GM18526 (cell line): ENCODE results near the gene FOSL2.

Experiments
- POLR2A ChIP-seq: IDR thresholded peaks from 3 replicates; pipeline ENCODE4 v1.6.1; 2011; ENCODE audit not compliant: insufficient read length; ENCODE audit errors: extremely low read depth

The FOSL2 gene

DNA sequence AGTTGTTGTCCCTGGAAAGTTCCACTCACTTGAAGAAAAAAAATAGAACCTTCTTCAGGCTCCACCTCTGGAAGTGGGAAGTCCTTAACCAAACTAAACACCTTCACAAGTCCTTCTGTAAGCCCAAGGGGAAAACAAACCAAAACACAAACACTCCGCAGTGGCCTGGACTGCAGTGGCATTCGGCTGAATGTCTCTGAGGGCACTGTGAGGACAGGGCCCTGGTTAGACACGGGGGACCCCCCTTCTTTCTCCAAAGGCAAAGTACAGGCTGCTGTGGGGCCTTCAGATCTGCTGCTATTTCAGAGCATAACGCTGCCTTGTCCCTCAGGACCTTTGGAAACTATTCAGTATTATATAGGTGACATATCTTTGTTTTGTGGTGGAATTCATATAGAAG, 28.1 kb downstream of the FOSL2 start:
- TF ChIP-seq POLR2A: no peak

DNA sequence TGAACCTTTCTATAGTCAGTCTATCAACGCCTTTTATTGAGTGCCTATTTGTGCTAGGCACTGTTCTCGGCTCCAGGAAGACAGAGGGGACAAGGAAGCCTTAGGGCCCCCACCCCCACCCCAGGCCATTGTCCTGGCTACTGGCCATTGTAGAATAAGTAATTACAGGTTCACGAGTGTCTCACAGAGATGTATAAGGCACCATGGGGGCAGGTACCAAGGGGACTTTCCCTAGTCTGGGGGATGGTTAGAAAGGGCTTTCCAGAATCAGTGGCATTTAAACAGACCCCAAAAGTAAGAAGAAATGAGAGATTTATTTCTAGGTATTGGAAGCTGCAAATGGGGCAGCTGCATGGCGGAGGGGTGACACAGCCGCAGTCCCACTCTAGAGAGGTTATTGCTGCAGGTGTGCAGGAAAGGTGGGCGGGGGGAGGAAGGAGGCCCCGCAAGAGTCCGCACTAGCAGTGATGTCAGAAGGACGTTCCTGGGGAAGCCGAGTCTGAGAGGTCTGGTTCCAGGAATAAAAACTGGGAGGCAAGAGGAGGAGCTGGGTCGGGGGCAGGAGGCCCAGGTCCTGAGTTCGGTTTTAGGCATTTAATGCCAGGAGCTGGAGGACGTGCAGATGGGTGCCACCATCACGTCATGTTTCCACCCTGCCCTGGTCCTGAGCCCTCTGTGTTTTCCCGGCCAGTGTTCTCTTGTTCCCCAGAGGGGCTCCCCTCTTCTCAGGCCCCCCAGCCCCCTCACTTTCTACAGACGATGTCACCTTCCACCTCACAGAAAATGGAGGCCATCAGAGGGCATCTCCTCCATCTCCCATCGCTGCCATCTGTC, 30.5 kb downstream of the FOSL2 start:
- TF ChIP-seq POLR2A: no peak

DNA sequence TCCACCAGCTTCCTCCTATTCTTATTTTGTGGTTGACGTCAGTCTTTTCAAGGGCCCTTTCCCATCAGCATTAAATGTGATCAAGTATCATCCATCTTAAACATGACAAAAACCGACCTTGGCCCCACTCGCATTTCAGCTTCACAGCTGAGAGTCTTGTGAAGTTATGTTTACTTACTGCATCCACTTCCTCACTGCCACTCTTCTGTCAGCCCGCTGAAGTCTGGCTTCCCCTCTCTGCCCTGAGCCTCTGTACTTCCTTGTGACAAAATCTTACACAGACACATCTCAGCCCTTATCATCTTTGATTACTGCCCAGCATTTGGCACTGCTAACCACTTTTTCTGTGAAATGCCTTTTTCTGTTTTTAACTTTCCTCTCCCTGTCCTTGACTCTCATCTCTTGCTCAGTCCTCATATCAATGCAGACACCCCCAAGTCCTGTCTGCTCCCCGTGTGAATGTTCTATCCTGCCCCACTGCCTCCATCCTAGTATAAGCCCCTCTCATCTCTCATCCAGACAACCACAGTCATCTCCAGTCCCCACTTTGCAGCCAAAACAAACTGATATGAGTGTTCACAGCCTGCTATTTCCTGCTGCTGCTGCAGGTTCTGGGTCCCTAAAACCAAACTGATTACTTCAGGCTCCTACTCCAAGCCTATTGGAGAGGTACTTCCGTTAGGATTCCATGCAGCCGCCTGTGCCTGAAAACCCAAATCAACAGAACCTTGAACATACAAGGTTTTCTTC, 31.4 kb downstream of the FOSL2 start:
- TF ChIP-seq POLR2A: no peak

DNA sequence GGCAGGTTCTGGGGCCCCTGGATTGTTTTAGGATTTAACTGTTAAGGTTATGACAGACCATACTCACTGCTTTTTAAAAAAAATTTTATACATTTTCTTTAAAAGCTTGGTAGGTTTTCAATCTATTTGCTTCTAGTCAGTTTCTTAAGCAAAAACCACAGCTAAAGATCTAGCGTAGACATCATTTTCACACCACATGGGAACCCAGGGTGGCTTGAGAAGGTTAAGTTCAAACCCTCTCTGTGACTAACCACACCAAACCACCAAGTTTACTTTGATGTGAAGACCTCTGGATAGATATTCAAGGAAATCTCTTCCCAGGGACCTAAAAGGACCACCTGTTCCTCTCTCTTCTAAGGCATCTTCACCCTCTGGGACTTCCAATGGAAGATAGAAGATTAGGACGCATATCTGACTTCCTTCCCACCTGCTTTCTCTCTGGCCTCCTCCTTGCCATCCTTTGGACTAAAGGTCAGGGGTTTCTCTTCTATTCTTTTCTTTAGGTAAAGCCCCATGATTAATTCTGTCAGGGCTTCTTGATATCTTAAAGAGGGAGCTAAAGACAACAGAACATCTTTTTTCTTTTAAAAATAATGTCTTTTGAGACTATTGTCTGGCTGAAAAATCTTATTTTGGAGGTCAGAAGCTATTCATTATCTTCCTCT, 32.3 kb downstream of the FOSL2 start:
- TF ChIP-seq POLR2A: no peak

DNA sequence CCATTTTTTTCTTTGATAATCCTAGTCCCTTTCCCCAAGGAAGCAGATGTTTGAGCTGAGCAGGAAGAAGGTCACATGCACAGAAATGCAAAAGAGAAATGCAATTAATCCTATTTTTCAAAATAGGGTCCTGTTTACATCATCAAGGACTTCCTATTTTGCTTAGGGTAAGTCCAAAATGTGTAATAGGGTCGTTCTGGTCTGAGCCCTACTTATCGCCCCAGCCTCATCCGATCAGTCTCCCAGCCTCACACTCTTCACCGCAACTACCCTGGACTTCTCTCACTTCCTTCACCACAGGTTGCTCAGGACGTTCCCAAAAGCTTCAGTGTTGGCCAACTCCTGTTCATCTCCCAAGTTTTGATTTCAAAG, 32.8 kb downstream of the FOSL2 start:
- no peak for TF ChIP-seq POLR2A

DNA sequence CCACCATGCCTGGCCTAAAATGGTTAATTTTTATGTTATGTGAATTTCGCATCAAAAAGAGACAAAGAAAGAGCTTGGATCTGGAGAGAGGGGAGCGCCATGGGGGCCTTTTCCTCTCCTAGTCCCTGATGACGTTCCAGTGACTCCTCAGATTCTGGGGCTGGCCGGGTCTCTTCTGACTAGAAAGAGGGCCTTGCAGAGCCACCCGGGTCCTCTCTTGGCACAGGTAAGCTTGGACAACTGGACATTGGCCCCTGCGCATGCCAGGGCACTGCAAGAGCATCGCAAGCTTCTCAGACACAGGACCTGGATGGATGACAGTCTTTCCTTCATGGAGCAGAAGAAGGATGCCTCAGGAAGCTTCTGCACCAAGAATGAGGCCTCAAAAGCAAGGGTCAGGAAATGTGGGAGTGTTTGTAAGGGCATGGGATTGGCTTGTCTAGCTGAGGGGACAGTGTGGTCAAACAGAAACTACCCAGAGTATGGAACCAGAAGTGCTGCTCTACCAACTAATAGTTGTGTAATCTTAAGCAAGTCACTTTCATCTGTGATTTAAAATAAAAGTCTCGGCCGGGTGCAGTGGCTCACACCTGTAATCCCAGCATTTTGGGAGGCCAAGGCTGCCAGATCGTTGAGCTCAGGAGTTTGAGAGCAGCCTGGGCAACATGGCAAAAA, 35.2 kb downstream of the FOSL2 start:
- TF ChIP-seq POLR2A: no peak

DNA sequence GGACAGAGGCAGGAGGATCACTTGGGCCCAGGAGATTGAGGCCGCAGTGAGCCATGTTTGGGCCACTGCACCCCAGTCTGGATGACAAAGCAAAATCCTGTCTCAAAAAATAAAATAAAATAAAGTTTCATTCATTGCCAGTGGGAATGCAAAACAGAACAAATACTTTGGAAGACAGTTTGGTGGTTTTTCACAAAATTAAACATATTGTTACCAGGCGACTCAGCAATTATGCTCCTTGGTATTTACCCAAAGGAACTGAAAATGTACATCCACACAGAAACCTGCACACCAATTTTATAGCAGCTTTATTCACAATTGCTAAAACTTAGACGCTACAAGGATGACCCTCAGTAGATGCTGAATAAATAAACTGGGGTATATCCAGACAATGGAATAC, 35.8 kb downstream of the FOSL2 start:
- TF ChIP-seq POLR2A: no peak

DNA sequence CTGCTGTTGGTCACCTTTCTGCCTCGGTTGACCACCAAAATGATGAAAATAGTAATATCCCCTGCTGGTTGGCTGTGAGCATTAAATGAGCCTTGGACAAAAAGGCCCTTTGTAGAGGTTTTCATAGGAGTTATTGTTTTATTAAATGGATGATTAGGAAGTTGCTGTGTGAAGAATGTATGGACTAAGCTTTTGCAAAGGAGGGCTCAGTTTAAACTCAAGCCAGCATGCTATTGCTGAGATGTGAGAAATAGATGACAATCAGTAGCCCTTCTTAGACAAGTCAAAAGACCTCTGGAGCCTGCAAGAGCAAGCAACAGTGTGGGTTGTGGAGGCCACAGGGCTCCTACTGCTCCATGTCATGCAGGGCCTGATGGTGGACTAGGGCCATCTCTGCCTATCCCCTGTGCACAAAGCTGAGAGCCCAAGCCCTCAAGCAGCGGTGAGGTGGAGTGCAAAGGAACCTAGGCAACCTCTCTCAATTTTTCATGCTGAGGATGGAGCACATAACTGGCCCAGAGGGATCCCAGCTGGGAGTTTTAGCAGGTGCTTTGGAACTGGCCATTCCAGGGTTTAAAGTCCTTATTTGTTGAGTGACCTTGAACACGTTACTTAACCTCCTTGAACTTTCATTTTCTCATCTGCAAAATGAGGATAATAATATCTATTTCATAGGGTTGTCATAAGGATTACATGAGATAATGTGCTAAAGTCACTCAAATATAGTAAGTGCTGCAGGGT, 37.1 kb downstream of the FOSL2 start:
- no peak for TF ChIP-seq POLR2A

DNA sequence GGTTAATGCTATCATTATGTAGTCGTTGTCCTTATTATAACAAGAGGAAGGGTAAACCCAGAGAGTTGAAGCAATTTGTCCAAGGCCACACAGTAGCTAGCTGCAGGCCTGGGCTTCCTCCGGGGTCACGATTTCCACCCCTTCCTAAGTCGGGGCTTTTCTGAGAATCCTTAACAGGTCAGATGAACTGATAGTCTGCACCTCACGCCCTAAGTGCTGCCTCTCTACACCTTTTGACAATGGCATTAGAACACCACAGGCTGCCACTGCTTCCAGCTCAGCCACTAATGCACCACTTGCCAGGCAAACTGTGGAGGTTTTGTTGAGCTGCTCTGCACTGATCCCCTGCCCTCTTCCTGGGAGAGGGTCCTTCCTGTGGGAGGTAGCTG, 37.7 kb downstream of the FOSL2 start:
- TF ChIP-seq POLR2A: no peak

DNA sequence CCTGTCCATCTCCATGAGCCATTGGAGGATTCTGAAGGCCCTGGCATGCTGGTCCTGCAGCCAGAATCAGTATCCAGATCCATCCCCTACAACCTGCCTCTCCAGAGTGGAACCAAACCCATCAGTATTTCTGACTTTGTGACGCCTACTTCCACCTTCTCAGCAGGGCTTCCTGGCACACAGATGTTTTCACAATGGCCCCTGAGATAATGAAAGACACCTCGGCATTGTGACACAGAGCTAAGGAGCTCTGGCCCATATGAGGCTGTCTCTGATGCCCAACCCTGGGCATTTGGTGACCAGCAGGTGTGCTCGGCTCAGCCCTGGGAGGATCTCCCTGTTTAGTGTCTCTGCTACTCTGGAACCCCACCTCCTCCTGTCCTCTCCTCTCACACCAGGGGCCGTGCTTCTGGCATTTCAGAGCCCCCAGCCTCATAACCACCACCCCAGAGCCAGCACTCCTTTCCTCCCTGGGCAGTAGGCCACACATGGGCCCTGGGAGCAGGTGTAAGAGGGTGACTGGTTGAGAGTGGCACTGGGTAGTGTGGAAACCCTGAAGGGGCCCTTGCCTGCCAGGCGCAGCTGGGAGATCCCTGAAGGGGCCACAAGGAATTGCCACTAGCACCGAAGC, 38.2 kb downstream of the FOSL2 start:
- no peak for TF ChIP-seq POLR2A

DNA sequence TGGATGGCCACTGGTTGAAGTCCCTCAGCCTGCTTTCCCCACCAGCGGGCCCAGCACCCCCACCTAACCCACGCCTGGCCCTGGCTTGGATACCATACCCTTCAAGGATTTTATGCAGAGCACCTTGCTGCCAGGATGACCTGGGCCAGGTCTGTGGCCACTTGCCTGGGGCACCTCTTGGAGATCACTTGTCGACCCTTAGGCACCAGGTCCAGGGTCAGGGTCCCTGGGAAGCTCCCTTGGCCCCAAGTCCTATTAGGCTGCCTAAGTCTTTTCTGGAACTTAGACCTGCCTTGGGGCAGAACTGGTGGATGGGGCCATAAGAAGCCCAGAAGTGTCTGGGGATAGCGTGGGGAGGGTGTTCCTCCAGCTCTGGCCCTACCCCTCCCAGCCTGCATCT, 39.1 kb downstream of the FOSL2 start:
- TF ChIP-seq POLR2A: no peak

DNA sequence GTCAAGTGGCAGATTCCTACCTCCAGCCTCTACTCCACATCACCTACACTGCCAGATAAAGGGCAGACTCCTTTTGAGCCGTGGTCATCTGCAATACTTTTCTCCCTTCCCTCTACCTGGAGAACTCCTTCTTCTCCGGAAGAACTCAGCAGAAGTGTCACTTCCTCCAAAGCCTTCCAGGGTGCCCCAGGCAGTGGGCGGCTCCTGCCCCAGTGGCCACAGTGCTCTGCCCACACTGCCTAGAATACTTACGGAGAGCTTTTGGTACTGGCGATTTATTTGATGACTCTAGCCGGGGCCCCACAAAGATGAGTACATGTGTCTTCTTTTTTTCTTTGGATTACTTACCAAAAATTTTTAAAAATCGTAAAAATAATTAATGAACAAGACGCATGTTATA, 39.7 kb downstream of the FOSL2 start:
- TF ChIP-seq POLR2A: no peak

DNA sequence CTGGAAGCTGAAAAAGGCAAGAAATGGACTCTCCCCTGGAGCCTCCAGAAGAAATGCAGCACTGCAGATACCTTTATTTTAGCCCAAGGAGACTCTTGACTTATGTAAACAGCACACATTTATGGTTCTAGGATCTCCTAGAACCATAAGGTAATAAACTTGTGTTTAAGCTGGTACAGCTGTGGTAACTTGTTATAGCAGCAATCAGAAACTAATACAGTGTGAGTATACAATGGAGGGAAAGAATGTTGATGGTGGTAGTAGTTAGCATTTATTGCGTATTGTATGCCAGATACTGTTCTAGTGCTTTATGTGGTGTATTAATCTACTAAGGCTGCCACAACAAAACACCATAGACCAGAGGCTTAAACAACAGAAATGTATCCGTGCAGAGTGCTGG, 40.6 kb downstream of the FOSL2 start:
- no peak for TF ChIP-seq POLR2A

DNA sequence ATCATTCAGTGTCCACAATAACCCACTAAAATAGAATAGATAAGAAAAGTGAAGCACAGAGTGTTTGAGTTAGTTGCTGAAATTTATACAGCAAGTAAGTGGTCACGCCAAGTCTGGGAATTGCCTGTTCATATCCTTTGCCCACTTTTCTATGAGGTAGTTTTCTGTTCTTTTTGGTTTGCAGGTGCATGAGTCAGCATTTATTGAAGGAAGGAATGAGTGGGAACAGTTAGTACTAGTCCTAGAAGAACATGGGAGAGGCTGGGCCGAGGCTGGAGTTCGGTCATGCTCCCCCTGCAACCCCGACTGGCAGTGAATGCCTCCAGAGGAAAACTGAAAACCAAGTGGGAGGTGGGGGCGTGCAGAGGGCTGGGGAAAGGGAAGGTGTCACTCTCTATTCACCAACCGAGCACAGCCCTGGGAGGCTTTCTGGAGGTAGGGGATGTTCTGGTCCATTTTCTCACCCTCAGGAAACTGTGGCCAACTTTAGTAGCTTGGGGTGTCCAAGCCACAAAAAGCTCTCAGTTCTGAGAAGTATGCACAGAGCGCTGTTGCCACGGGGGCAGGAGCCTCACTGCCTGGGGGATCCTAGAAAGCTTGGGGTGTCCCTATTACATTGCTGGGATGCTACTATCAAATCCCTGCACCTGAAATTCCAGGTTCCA, 41.4 kb downstream of the FOSL2 start:
- no peak for TF ChIP-seq POLR2A
